Measurements from ENCODE around the gene RXRA. TPM values are rescaled to one million over a fixed set of nuclear protein-coding genes. Genes with fewer than 3 reads are reported as not detected.

RXRA gene
- total and polyA plus RNA-seq, 2 donors (not counting 1 experiment from before 2014, with no cell fraction given), result 2.6 to 6.8 TPM

DNA sequence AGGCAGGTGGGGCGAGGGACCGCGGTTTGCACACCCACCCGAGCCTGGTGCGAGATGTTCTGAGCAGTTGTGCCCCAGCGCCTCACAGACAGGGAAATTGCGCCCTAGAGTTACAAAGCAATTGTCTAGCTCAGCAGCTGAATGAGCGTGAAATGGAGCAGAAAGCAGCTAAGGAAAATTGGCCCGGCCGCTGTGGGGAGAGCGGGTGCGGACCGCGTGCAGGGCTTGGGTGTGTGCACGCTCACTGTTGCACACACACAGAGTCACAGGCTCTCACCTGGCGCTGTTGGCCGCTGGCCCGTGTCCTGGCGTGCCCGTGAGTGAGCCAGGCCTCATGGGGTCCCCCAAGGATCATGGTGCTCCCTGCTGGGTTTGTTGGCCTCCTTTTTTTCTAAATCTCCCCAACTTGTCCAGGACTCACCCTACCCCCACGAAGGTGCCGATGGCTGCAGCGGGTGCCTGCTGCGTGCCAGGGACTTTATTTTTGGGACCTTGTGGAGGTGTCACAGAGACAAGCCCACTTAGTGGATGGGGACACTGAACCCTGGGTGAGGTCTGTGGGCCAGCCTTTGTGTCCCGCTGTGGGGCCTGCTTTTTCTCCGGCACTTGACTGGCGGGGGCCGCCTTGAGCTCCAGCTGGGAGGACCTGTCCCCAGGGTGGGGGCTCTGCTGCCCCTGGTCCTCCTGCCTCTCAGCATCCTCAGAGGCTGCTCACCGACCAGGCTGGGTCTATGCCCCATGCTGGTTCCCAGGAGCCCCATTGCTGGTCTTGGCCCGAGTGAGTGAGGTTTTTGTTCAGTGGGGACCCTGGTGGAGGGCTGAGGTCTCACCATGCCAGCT lies 5.2 kb downstream of the RXRA start:
- H4K20me1 ChIP-seq (ENCODE audit: control insufficient read depth, insufficient read depth, low read length, poor library complexity, severe bottlenecking), result no peaks in the 10 kb centered on the region
- POLR2A ChIA-PET, result no interaction called here

DNA sequence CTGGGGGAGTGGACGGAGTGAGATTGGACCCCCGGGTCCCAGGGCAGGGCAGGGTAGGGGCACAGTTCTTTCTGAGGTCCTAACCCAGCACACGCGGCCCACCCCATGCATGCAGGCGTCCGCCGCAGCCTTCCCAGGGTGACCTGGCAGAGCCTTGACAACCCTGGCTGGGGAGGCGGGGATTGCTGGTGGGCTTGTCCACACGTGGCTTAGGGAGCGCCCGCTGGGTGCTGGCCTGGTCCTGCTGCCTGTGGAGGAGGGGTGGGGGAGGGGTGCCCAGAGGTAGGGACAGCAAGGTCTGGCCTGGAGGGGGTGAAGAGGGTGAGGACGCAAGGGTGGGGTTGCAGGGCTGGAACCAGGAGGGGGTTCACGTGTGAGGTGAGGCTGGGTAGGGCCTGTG lies 6.0 kb downstream of the RXRA start:
- Histone ChIP-seq H2AFZ (ENCODE audit: insufficient read depth, low read depth, low read length, poor library complexity, severe bottlenecking) (no peak overlapping the region), H3K27me3 (replicated peaks in 1 of 4; ENCODE audit: control extremely low read depth in 1 of 4, control insufficient read depth in 3 of 4, insufficient read depth in 4 of 4, low read length in 3 of 4) (peaks cover 0 to 13% (median 2%) of the 10 kb centered on the region in 4 experiments), H3K36me3 (replicated peaks in 1 of 2; ENCODE audit: control extremely low read depth in 1 of 2, control insufficient read depth in 1 of 2, extremely low read depth in 1 of 2, insufficient read depth in 2 of 2, low read length in 1 of 2) (no peaks in the 10 kb centered on the region), H3K9ac (ENCODE audit: low read length) (no peak overlapping the region), H4K20me1 (ENCODE audit: control insufficient read depth, insufficient read depth, low read length, poor library complexity, severe bottlenecking) (no peaks in the 10 kb centered on the region), H3K9me3 (ENCODE audit: control extremely low read depth in 1 of 3, control insufficient read depth in 2 of 3, insufficient read depth in 1 of 3, low read length in 2 of 3) (peaks cover 0 to 2% (median 0%) of the 10 kb centered on the region in 3 donors), H3K4me2 (replicated peaks; ENCODE audit: low read depth, low read length, poor library complexity, severe bottlenecking) (no peak overlapping the region), H3K4me1 (ENCODE audit: control insufficient read depth in 2 of 2, insufficient read depth in 2 of 2, low read length in 2 of 2) (peaks cover 3 to 11% of the 10 kb centered on the region in 2 donors), H3K4me3 (ENCODE audit: control extremely low read depth in 1 of 5, extremely low read depth in 1 of 5, insufficient read depth in 1 of 5, low read depth in 2 of 5, low read length in 4 of 5) (no peak overlapping the region), H3K79me2 (ENCODE audit: control insufficient read depth, insufficient read depth, low read length) (peaks cover 15% of the 10 kb centered on the region), H3K27ac (ENCODE audit: low read length in 2 of 2) (no peak overlapping the region)
- H3K4me3 Mint-ChIP-seq, result no peak overlapping the region
- POLR2A ChIA-PET, result no interaction called here
- TF ChIP-seq, protein P1, sequence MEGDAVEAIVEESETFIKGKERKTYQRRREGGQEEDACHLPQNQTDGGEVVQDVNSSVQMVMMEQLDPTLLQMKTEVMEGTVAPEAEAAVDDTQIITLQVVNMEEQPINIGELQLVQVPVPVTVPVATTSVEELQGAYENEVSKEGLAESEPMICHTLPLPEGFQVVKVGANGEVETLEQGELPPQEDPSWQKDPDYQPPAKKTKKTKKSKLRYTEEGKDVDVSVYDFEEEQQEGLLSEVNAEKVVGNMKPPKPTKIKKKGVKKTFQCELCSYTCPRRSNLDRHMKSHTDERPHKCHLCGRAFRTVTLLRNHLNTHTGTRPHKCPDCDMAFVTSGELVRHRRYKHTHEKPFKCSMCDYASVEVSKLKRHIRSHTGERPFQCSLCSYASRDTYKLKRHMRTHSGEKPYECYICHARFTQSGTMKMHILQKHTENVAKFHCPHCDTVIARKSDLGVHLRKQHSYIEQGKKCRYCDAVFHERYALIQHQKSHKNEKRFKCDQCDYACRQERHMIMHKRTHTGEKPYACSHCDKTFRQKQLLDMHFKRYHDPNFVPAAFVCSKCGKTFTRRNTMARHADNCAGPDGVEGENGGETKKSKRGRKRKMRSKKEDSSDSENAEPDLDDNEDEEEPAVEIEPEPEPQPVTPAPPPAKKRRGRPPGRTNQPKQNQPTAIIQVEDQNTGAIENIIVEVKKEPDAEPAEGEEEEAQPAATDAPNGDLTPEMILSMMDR (IDR thresholded peaks at IDR 0.05), result no peak
- TF ChIP-seq EZH2 (IDR thresholded peaks at IDR 0.05; ENCODE audit: borderline replicate concordance, insufficient read depth, low read depth, low read length, poor library complexity, severe bottlenecking), result no peak
- ATAC-seq (ENCODE audit: low read depth), result no peak
- H3K4me1 Mint-ChIP-seq, result peaks cover 12% of the 10 kb centered on the region
- WGBS (ENCODE audit: insufficient coverage), result 71% methylated on average over 9 of the region's 13 CpGs
- H3K27me3 Mint-ChIP-seq, result no peaks in the 10 kb centered on the region
- intact Hi-C loops (cut with micrococcal nuclease), result no loop called here
- H3K9me3 Mint-ChIP-seq (ENCODE audit: insufficient read depth), result no peaks in the 10 kb centered on the region
- no peak for DNase-seq
- H3K27ac Mint-ChIP-seq, result no peak overlapping the region
- CTCF ChIA-PET, result no interaction called here

More for the DNA sequence above, 5.2 kb downstream of the RXRA start:
- no peak overlapping the region for H3K4me3 Mint-ChIP-seq
- H3K4me3 ChIP-seq (ENCODE audit: control extremely low read depth in 1 of 5, extremely low read depth in 1 of 5, insufficient read depth in 1 of 5, low read depth in 2 of 5, low read length in 4 of 5), result no peak overlapping the region
- no peak overlapping the region for H3K27ac Mint-ChIP-seq
- ATAC-seq (ENCODE audit: low read depth), result no peak
- peaks cover 14% of the 10 kb centered on the region for H3K4me1 Mint-ChIP-seq
- peaks cover 0 to 13% (median 3%) of the 10 kb centered on the region in 4 experiments for H3K27me3 ChIP-seq (replicated peaks in 1 of 4; ENCODE audit: control extremely low read depth in 1 of 4, control insufficient read depth in 3 of 4, insufficient read depth in 4 of 4, low read length in 3 of 4)
- WGBS (ENCODE audit: insufficient coverage), result 93% methylated on average over 27 of the region's 30 CpGs
- no peak overlapping the region for H3K4me2 ChIP-seq (replicated peaks; ENCODE audit: low read depth, low read length, poor library complexity, severe bottlenecking)
- H3K27ac ChIP-seq (ENCODE audit: low read length in 2 of 2), result no peak overlapping the region
- no peak overlapping the region for H2AFZ ChIP-seq (ENCODE audit: insufficient read depth, low read depth, low read length, poor library complexity, severe bottlenecking)
- intact Hi-C loops (cut with micrococcal nuclease), result no loop called here
- H3K9me3 Mint-ChIP-seq (ENCODE audit: insufficient read depth), result no peaks in the 10 kb centered on the region
- no peaks in the 10 kb centered on the region for H3K27me3 Mint-ChIP-seq
- H3K36me3 ChIP-seq (replicated peaks in 1 of 2; ENCODE audit: control extremely low read depth in 1 of 2, control insufficient read depth in 1 of 2, extremely low read depth in 1 of 2, insufficient read depth in 2 of 2, low read length in 1 of 2), result no peaks in the 10 kb centered on the region
- H3K9ac ChIP-seq (ENCODE audit: low read length), result no peak overlapping the region
- DNase-seq, result no peak
- CTCF ChIA-PET, result no interaction called here
- H3K9me3 ChIP-seq (ENCODE audit: control extremely low read depth in 1 of 3, control insufficient read depth in 2 of 3, insufficient read depth in 1 of 3, low read length in 2 of 3), result peaks cover 0 to 5% (median 0%) of the 10 kb centered on the region in 3 donors
- H3K4me1 ChIP-seq (ENCODE audit: control insufficient read depth in 2 of 2, insufficient read depth in 2 of 2, low read length in 2 of 2), result peaks cover 6 to 15% of the 10 kb centered on the region in 2 donors
- H3K79me2 ChIP-seq (ENCODE audit: control insufficient read depth, insufficient read depth, low read length), result peaks cover 15% of the 10 kb centered on the region
- no peak for TF ChIP-seq EZH2 (IDR thresholded peaks at IDR 0.05; ENCODE audit: borderline replicate concordance, insufficient read depth, low read depth, low read length, poor library complexity, severe bottlenecking)
- TF ChIP-seq, protein P1 (IDR thresholded peaks at IDR 0.05), result no peak
